HEK293 (cell line): Measurements from ENCODE around the gene SP2.

Source experiments
- HIC1 ChIP-seq: fragments of 450-650 bp; formaldehyde crosslinking; IDR thresholded peaks from 2 replicates; pipeline ENCODE4 v1.5.1; 2016; ENCODE audit warnings: missing biosample characterization, missing genetic modification characterization
- KLF10 ChIP-seq: fragments of 450-650 bp; IDR thresholded peaks from 2 replicates; pipeline ENCODE4 v1.5.1; 2018; ENCODE audit warnings: missing biosample characterization, mild to moderate bottlenecking, missing genetic modification characterization
- KLF7 ChIP-seq: fragments of 450-650 bp; formaldehyde crosslinking; IDR thresholded peaks from 2 replicates; pipeline ENCODE4 v1.5.1; 2016; ENCODE audit warnings: missing biosample characterization, missing genetic modification characterization, borderline replicate concordance
- RBAK ChIP-seq: fragments of 450-650 bp; formaldehyde crosslinking; IDR thresholded peaks from 2 replicates; pipeline ENCODE4 v1.5.1; 2016; ENCODE audit warnings: missing biosample characterization, missing genetic modification characterization
- SCRT1 ChIP-seq: fragments of 450-650 bp; formaldehyde crosslinking; IDR thresholded peaks from 2 replicates; pipeline ENCODE4 v1.5.1; 2016; ENCODE audit warnings: missing biosample characterization, missing genetic modification characterization, borderline replicate concordance
- SP7 ChIP-seq: fragments of 450-650 bp; formaldehyde crosslinking; IDR thresholded peaks from 2 replicates; pipeline ENCODE4 v1.5.1; 2016; ENCODE audit warnings: missing biosample characterization, missing genetic modification characterization
- ZFP37 ChIP-seq: fragments of 450-650 bp; formaldehyde crosslinking; IDR thresholded peaks from 2 replicates; pipeline ENCODE4 v1.5.1; 2016; ENCODE audit warnings: missing biosample characterization, missing genetic modification characterization
- ZNF148 ChIP-seq: fragments of 450-650 bp; formaldehyde crosslinking; IDR thresholded peaks from 2 replicates; pipeline ENCODE4 v1.5.0; 2017; ENCODE audit warnings: missing biosample characterization, missing genetic modification characterization, borderline replicate concordance
- ZNF2 ChIP-seq: fragments of 450-650 bp; formaldehyde crosslinking; IDR thresholded peaks from 2 replicates; pipeline ENCODE4 v1.5.1; 2016; ENCODE audit warnings: missing biosample characterization, missing genetic modification characterization
- ZNF366 ChIP-seq: fragments of 450-650 bp; formaldehyde crosslinking; conservative IDR thresholded peaks from 2 replicates; pipeline ENCODE4 v1.5.1; 2016; ENCODE audit warnings: missing biosample characterization, missing genetic modification characterization
- ZNF423 ChIP-seq: fragments of 450-650 bp; formaldehyde crosslinking; IDR thresholded peaks from 2 replicates; pipeline ENCODE4 v1.5.1; 2016; ENCODE audit warnings: missing biosample characterization, missing genetic modification characterization
- ZNF501 ChIP-seq: fragments of 450-650 bp; formaldehyde crosslinking; IDR thresholded peaks from 2 replicates; pipeline ENCODE4 v1.5.1; 2016; ENCODE audit warnings: missing biosample characterization, missing genetic modification characterization
- ZNF600 ChIP-seq: fragments of 450-650 bp; formaldehyde crosslinking; IDR thresholded peaks from 2 replicates; pipeline ENCODE4 v1.5.1; 2016; ENCODE audit warnings: missing biosample characterization, missing genetic modification characterization
- ZNF660 ChIP-seq: fragments of 450-650 bp; IDR thresholded peaks from 2 replicates; pipeline ENCODE4 v1.5.1; 2018; ENCODE audit warnings: missing biosample characterization, mild to moderate bottlenecking, missing genetic modification characterization
- ZNF792 ChIP-seq: fragments of 450-650 bp; formaldehyde crosslinking; IDR thresholded peaks from 2 replicates; pipeline ENCODE4 v1.5.1; 2016; ENCODE audit warnings: missing biosample characterization, missing genetic modification characterization
- ZSCAN4 ChIP-seq: fragments of 450-650 bp; formaldehyde crosslinking; IDR thresholded peaks from 2 replicates; pipeline ENCODE4 v1.5.1; 2017; ENCODE audit warnings: missing biosample characterization, missing genetic modification characterization
- TF ChIP-seq, protein P1 (sequence below): fragments of 450-650 bp; formaldehyde crosslinking; IDR thresholded peaks from 2 replicates; pipeline ENCODE4 v1.5.1; 2016; ENCODE audit warnings: missing biosample characterization, missing genetic modification characterization
- TF ChIP-seq, protein P2 (sequence below): fragments of 450-650 bp; formaldehyde crosslinking; optimal IDR thresholded peaks from 2 replicates; pipeline ENCODE3; 2016; ENCODE audit warnings: missing biosample characterization, mild to moderate bottlenecking, missing genetic modification characterization
- TF ChIP-seq, protein P3 (sequence below): fragments of 450-650 bp; IDR thresholded peaks from 2 replicates; pipeline ENCODE4 v1.5.1; 2018; ENCODE audit warnings: missing biosample characterization, missing genetic modification characterization
- TF ChIP-seq, protein P4 (sequence below): fragments of 450-650 bp; formaldehyde crosslinking; IDR thresholded peaks from 2 replicates; pipeline ENCODE4 v1.5.1; 2016; ENCODE audit warnings: missing biosample characterization, missing genetic modification characterization, borderline replicate concordance

Gene SP2

DNA sequence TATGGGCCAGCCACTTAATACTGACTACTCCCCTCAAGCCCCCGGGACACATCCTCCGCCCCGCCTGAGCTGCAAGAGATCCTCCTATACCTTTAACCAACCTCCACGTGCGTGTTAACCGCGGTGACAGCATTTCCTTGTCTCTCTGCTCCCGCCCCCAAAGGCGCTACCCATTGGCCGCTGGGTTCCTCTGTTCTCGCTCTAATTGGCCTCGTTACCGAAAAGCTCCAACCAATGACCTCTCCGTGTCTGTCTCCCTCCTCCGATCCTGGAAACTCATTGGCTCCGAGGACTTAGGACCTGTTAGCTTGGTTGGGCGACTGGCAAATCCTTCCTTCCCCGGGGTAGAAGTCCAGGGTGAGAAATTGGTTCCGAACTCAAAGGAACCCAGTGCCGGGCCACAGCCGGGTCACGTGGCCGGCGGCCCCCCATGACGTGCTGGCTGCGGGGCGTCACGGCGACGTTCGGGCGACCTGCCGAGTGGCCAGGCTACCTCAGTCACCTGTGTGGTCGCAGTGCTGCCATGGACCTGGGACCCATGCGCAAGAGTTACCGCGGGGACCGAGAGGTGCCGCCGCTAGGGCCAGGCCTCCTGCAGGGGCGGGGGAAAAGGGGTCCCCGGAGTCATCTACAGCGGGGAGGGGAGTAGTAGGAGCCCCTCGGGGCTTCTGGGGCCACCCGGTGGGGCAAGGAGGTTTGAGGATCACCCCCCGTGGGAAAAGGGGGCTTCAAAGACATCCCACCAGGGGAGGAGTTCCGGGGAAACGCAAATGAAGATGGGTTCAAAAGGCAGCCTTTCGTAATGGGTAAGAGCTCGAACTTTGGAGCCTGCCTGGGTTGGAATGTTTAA, 45.4 kb downstream of the SP2 start, which contains the start of gene PNPO (continued):
- TF ChIP-seq ZNF660 = peak; percentile 25; the same call in 1 of the 2 replicates
- TF ChIP-seq ZNF2 = 0 out of 2 replicates have a peak, but pooled peaks have one; percentile 19
- no peak for TF ChIP-seq ZNF148 (tag by site-specific recombination)
- no peak for TF ChIP-seq ZFP37 (tag by site-specific recombination)
- peak; percentile 90 for TF ChIP-seq ZNF366 (tag by site-specific recombination)
- peak; percentile 93 for TF ChIP-seq ZNF600 (tag by site-specific recombination)
- TF ChIP-seq KLF10 (tag by site-specific recombination) = no peak; the same call in 1 of the 2 replicates
- TF ChIP-seq ZNF501 (tag by site-specific recombination) = no peak; the same call in 1 of the 2 replicates
- TF ChIP-seq ZSCAN4 = no peak
- TF ChIP-seq, protein P1, sequence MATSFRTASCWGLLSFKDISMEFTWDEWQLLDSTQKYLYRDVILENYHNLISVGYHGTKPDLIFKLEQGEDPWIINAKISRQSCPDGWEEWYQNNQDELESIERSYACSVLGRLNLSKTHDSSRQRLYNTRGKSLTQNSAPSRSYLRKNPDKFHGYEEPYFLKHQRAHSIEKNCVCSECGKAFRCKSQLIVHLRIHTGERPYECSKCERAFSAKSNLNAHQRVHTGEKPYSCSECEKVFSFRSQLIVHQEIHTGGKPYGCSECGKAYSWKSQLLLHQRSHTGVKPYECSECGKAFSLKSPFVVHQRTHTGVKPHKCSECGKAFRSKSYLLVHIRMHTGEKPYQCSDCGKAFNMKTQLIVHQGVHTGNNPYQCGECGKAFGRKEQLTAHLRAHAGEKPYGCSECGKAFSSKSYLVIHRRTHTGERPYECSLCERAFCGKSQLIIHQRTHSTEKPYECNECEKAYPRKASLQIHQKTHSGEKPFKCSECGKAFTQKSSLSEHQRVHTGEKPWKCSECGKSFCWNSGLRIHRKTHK (tag by site-specific recombination) = no peak
- peak; percentile 73 for TF ChIP-seq ZNF423 (tag by site-specific recombination)
- TF ChIP-seq, protein P2, sequence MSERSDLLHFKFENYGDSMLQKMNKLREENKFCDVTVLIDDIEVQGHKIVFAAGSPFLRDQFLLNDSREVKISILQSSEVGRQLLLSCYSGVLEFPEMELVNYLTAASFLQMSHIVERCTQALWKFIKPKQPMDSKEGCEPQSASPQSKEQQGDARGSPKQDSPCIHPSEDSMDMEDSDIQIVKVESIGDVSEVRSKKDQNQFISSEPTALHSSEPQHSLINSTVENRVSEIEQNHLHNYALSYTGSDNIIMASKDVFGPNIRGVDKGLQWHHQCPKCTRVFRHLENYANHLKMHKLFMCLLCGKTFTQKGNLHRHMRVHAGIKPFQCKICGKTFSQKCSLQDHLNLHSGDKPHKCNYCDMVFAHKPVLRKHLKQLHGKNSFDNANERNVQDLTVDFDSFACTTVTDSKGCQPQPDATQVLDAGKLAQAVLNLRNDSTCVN (tag by site-specific recombination) = peak; percentile 21
- 0 out of 2 replicates have a peak, but pooled peaks have one; percentile 51 for TF ChIP-seq SP7 (tag by site-specific recombination)
- TF ChIP-seq HIC1 (tag by site-specific recombination) = peak; percentile 28; the same call in 1 of the 2 replicates
- TF ChIP-seq ZNF792 (tag by site-specific recombination) = no peak
- TF ChIP-seq, protein P3, sequence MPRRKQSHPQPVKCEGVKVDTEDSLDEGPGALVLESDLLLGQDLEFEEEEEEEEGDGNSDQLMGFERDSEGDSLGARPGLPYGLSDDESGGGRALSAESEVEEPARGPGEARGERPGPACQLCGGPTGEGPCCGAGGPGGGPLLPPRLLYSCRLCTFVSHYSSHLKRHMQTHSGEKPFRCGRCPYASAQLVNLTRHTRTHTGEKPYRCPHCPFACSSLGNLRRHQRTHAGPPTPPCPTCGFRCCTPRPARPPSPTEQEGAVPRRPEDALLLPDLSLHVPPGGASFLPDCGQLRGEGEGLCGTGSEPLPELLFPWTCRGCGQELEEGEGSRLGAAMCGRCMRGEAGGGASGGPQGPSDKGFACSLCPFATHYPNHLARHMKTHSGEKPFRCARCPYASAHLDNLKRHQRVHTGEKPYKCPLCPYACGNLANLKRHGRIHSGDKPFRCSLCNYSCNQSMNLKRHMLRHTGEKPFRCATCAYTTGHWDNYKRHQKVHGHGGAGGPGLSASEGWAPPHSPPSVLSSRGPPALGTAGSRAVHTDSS (tag by site-specific recombination) = no peak
- peak; percentile 77; the same call in 1 of the 2 replicates for TF ChIP-seq SCRT1
- TF ChIP-seq, protein P4, sequence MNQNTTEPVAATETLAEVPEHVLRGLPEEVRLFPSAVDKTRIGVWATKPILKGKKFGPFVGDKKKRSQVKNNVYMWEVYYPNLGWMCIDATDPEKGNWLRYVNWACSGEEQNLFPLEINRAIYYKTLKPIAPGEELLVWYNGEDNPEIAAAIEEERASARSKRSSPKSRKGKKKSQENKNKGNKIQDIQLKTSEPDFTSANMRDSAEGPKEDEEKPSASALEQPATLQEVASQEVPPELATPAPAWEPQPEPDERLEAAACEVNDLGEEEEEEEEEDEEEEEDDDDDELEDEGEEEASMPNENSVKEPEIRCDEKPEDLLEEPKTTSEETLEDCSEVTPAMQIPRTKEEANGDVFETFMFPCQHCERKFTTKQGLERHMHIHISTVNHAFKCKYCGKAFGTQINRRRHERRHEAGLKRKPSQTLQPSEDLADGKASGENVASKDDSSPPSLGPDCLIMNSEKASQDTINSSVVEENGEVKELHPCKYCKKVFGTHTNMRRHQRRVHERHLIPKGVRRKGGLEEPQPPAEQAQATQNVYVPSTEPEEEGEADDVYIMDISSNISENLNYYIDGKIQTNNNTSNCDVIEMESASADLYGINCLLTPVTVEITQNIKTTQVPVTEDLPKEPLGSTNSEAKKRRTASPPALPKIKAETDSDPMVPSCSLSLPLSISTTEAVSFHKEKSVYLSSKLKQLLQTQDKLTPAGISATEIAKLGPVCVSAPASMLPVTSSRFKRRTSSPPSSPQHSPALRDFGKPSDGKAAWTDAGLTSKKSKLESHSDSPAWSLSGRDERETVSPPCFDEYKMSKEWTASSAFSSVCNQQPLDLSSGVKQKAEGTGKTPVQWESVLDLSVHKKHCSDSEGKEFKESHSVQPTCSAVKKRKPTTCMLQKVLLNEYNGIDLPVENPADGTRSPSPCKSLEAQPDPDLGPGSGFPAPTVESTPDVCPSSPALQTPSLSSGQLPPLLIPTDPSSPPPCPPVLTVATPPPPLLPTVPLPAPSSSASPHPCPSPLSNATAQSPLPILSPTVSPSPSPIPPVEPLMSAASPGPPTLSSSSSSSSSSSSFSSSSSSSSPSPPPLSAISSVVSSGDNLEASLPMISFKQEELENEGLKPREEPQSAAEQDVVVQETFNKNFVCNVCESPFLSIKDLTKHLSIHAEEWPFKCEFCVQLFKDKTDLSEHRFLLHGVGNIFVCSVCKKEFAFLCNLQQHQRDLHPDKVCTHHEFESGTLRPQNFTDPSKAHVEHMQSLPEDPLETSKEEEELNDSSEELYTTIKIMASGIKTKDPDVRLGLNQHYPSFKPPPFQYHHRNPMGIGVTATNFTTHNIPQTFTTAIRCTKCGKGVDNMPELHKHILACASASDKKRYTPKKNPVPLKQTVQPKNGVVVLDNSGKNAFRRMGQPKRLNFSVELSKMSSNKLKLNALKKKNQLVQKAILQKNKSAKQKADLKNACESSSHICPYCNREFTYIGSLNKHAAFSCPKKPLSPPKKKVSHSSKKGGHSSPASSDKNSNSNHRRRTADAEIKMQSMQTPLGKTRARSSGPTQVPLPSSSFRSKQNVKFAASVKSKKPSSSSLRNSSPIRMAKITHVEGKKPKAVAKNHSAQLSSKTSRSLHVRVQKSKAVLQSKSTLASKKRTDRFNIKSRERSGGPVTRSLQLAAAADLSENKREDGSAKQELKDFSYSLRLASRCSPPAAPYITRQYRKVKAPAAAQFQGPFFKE = no peak
- no peak for TF ChIP-seq RBAK (tag by site-specific recombination)
- TF ChIP-seq KLF7 (tag by site-specific recombination) = no peak
